Mesendoderm (in vitro differentiated cells): ENCODE results near the gene HOXC5.
A peak's percentile ranks its signal among the peaks of the same experiment; 100 is the strongest.

ENCODE experiments used
- DNase-seq: peaks from one replicate; pipeline ENCODE4 v3.0.0; 2013
- H2AK5ac ChIP-seq: 2 replicates; pipeline ENCODE4 v1.6.1; 2013; ENCODE audit warnings: low read length, inconsistent platforms
- H2BK120ac ChIP-seq: 2 replicates; pipeline ENCODE4 v1.6.1; 2013; ENCODE audit warnings: low read depth, mild to moderate bottlenecking, low read length, moderate library complexity, mixed read lengths
- H2BK15ac ChIP-seq: replicated peaks from 2 replicates; pipeline ENCODE4 v1.6.1; 2013; ENCODE audit warnings: low read depth, mild to moderate bottlenecking, moderate library complexity
- H2BK5ac ChIP-seq: 2 replicates; pipeline ENCODE4 v1.6.1; 2013; ENCODE audit warnings: low read length, inconsistent platforms
- H3K18ac ChIP-seq: 2 replicates; pipeline ENCODE4 v1.6.1; 2013; ENCODE audit warnings: mild to moderate bottlenecking, low read length, mixed read lengths
- H3K23ac ChIP-seq: one replicate; pipeline ENCODE4 v1.6.1; 2013; ENCODE audit warnings: low read length
- H3K27ac ChIP-seq: 2 replicates; pipeline ENCODE4 v1.5.1; 2013; ENCODE audit warnings: low read depth, mild to moderate bottlenecking, inconsistent platforms, low read length, moderate library complexity
- H3K27me3 ChIP-seq: 2 replicates; pipeline ENCODE4 v1.6.1; 2013; ENCODE audit warnings: low read length, control low read depth, mild to moderate bottlenecking, inconsistent platforms; ENCODE audit not compliant: insufficient read depth, poor library complexity
- H3K36me3 ChIP-seq: 2 replicates; pipeline ENCODE4 v1.6.1; 2013; ENCODE audit warnings: low read length, inconsistent platforms; ENCODE audit not compliant: control insufficient read depth, insufficient read depth
- H3K4ac ChIP-seq: one replicate; pipeline ENCODE4 v1.6.1; 2013; ENCODE audit warnings: low read depth, mild to moderate bottlenecking, low read length, moderate library complexity
- H3K4me1 ChIP-seq: 2 replicates; pipeline ENCODE4 v1.6.1; 2013; ENCODE audit warnings: low read depth, low read length, inconsistent platforms; ENCODE audit not compliant: control insufficient read depth
- H3K4me2 ChIP-seq: 2 replicates; pipeline ENCODE4 v1.6.1; 2013; ENCODE audit warnings: low read length
- H3K4me3 ChIP-seq: 2 replicates; pipeline ENCODE4 v1.5.1; 2013; ENCODE audit warnings: mild to moderate bottlenecking, low read length
- H3K56ac ChIP-seq: one replicate; pipeline ENCODE4 v1.6.1; 2013; ENCODE audit warnings: low read length
- H3K79me1 ChIP-seq: 2 replicates; pipeline ENCODE4 v1.6.1; 2013; ENCODE audit warnings: low read length, inconsistent platforms
- H3K79me2 ChIP-seq: 2 replicates; pipeline ENCODE4 v1.6.1; 2013; ENCODE audit warnings: mild to moderate bottlenecking, low read length; ENCODE audit not compliant: control insufficient read depth, insufficient read depth
- H3K9ac ChIP-seq: 2 replicates; pipeline ENCODE4 v1.6.1; 2013; ENCODE audit warnings: low read length, inconsistent platforms
- H4K5ac ChIP-seq: one replicate; pipeline ENCODE4 v1.6.1; 2013; ENCODE audit warnings: low read length
- H4K8ac ChIP-seq: one replicate; pipeline ENCODE4 v1.6.1; 2013; ENCODE audit warnings: low read depth, mild to moderate bottlenecking, control low read depth, low read length, moderate library complexity
- WGBS: extraction: QIAGEN DNeasy Blood & Tissue Kit; methylation state at CpG from one replicate; pipeline ENCODE4 v1.1.7; 2013; ENCODE audit warnings: low lambda C conversion rate, missing lambda C conversion rate; ENCODE audit not compliant: insufficient coverage; ENCODE audit errors: extremely low coverage; 5-methylcytosine and 5-hydroxymethylcytosine counted together

HOXC5 gene

DNA sequence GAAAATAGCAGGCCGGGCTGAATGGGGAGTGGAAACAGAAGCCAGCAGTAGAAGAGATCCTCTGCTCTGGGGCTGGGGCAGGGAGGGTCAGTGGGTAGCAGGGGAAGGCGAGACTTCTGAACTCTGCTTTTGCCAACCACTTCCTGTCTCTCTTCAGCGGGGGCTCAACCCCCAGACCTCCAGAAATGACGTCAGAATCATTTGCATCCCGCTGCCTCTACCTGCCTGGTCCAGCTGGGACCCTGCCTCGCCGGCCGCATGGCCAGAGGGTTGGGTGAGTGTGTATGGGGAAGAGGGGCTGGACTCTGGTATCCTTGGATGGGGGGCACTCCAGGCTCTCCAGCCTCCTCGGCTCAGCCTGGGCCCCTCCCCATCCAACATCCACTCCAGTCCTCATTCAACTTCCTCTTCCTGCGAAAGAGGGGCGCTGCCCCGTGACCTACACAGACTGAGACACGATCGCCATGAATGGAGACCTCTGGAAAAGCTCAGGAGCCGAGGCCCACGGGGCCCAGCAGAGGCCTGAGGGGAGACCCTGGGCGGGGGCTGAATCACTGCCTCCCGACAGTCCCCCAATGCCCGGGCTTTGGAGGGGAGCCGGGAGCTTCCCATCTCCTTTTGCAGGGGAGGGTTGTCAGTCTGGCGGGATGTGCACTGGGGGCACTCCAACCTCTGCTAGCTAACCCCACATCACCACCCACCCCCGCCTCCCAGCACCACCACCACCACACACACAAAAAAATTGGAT, 20.3 kb downstream of the HOXC5 start:
- Histone ChIP-seq H3K79me2 (no peaks in the 10 kb centered on the region), H3K79me1 (no peaks in the 10 kb centered on the region), H3K4ac (no peak overlapping the region), H3K27me3 (peaks cover 96% of the 10 kb centered on the region), H3K18ac (no peak overlapping the region), H3K4me2 (peak overlapping the region; percentile 6), H3K4me3 (no peak overlapping the region), H3K9ac (no peak overlapping the region), H4K8ac (no peak overlapping the region), H3K4me1 (no peaks in the 10 kb centered on the region), H2AK5ac (no peak overlapping the region), H3K56ac (no peak overlapping the region), H3K23ac (no peak overlapping the region), H2BK15ac (no peak overlapping the region), H3K27ac (no peak overlapping the region), H3K36me3 (no peaks in the 10 kb centered on the region), H2BK120ac (no peak overlapping the region), H4K5ac (no peak overlapping the region), H2BK5ac (no peak overlapping the region)
- DNase-seq = no peak
- no CpG with 5 or more reads among the region's 22 CpGs for WGBS

DNA sequence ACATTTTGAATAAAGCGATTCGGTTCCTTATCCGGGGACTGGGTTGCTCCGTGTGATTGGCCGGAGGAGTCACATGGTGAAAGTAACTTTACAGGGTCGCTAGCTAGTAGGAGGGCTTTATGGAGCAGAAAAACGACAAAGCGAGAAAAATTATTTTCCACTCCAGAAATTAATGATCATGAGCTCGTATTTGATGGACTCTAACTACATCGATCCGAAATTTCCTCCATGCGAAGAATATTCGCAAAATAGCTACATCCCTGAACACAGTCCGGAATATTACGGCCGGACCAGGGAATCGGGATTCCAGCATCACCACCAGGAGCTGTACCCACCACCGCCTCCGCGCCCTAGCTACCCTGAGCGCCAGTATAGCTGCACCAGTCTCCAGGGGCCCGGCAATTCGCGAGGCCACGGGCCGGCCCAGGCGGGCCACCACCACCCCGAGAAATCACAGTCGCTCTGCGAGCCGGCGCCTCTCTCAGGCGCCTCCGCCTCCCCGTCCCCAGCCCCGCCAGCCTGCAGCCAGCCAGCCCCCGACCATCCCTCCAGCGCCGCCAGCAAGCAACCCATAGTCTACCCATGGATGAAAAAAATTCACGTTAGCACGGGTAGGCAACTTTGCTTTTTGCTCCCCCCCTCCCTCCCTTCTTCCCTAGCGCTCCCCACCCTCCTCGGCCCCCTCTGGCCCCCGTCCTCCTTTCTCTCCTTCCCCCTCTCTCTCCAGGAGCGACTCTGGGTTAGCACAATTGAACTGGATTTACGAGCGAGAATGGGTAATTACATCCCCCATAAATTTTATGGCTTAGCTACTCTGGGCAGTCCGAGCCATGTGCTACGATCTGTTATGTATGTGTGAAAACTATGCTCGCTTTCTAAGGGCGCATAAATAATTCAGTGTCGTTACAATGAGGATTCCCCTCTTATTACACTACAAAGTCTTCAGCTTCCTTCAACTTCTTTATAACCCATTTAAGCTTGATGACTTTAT, 21.2 kb downstream of the HOXC5 start, which contains the start of gene HOXC4:
TSS of gene HOXC4 (plus strand) at position 85 of the 991 bp plus-strand sequence. CDS start at position 173, 88 bp downstream.
- Histone ChIP-seq H3K79me1 (no peaks in the 10 kb centered on the region), H2BK15ac (no peak within 1 kb of the TSS), H3K4ac (no peak within 1 kb of the TSS), H3K4me1 (no peaks in the 10 kb centered on the region), H3K18ac (no peak within 1 kb of the TSS), H3K4me2 (peak within 1 kb of the TSS; percentile 14), H2BK120ac (no peak within 1 kb of the TSS), H4K5ac (no peak within 1 kb of the TSS), H3K23ac (no peak within 1 kb of the TSS), H3K27me3 (peaks cover 96% of the 10 kb centered on the region), H3K27ac (no peak within 1 kb of the TSS), H3K4me3 (no peak within 1 kb of the TSS), H3K36me3 (no peaks in the 10 kb centered on the region), H2BK5ac (no peak within 1 kb of the TSS), H3K79me2 (no peaks in the 10 kb centered on the region), H4K8ac (no peak within 1 kb of the TSS), H3K9ac (no peak within 1 kb of the TSS), H3K56ac (no peak within 1 kb of the TSS), H2AK5ac (no peak within 1 kb of the TSS)
- DNase-seq = no peak
- no CpG with 5 or more reads among the region's 52 CpGs for WGBS

DNA sequence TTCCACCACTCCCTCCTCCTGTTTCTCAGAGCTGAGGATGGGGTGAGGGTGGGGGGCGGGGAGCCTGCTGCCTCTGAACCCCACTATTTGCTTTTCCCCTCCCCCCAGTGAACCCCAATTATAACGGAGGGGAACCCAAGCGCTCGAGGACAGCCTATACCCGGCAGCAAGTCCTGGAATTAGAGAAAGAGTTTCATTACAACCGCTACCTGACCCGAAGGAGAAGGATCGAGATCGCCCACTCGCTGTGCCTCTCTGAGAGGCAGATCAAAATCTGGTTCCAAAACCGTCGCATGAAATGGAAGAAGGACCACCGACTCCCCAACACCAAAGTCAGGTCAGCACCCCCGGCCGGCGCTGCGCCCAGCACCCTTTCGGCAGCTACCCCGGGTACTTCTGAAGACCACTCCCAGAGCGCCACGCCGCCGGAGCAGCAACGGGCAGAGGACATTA, 21.9 kb downstream of the HOXC5 start:
- Histone ChIP-seq H3K18ac (no peak overlapping the region), H2BK120ac (no peak overlapping the region), H4K5ac (no peak overlapping the region), H3K27ac (no peak overlapping the region), H3K4me3 (no peak overlapping the region), H3K56ac (no peak overlapping the region), H3K79me1 (no peaks in the 10 kb centered on the region), H3K9ac (no peak overlapping the region), H2BK5ac (no peak overlapping the region), H3K4me1 (no peaks in the 10 kb centered on the region), H2AK5ac (no peak overlapping the region), H3K27me3 (peaks cover 98% of the 10 kb centered on the region), H3K79me2 (no peaks in the 10 kb centered on the region), H3K4ac (no peak overlapping the region), H3K4me2 (no peak overlapping the region), H3K23ac (no peak overlapping the region), H3K36me3 (no peaks in the 10 kb centered on the region), H2BK15ac (no peak overlapping the region), H4K8ac (no peak overlapping the region)
- DNase-seq = no peak
- WGBS = no CpG with 5 or more reads among the region's 24 CpGs

GRCh38 chr12:54055552-54055951, 22.7 kb downstream of the HOXC5 start:
- H3K23ac ChIP-seq = no peak overlapping the region

DNA sequence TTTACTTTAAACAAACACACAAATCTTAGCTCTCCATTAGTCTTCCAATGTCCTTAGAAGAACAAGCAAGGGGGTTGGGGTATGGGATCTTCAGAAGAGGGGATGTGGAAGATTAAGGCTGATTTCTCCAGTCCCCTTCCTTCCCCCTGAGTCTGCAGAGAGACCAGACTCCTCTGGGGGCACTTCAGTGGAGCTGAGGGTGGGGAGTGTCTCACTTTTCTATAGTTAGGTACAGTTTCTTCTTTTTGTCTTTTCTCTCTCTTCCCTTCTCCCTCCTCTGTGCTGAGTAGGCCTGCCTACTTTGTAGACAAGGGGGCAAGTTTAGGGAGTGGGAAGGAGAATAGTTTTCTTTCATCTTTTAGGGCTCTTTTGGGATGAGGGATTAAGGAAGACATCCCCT, 23.3 kb downstream of the HOXC5 start:
- Histone ChIP-seq H3K4ac (no peak overlapping the region), H3K79me2 (no peaks in the 10 kb centered on the region), H3K18ac (no peak overlapping the region), H3K27me3 (peaks cover 98% of the 10 kb centered on the region), H3K23ac (no peak overlapping the region), H2AK5ac (no peak overlapping the region), H2BK120ac (no peak overlapping the region), H2BK15ac (no peak overlapping the region), H3K4me2 (no peak overlapping the region), H2BK5ac (no peak overlapping the region), H3K4me1 (no peaks in the 10 kb centered on the region), H4K8ac (no peak overlapping the region), H3K4me3 (no peak overlapping the region), H3K36me3 (no peaks in the 10 kb centered on the region), H3K56ac (no peak overlapping the region), H3K27ac (no peak overlapping the region), H4K5ac (no peak overlapping the region), H3K9ac (no peak overlapping the region), H3K79me1 (no peaks in the 10 kb centered on the region)
- DNase-seq = no peak

More at GRCh38 chr12:54055552-54055951, 22.7 kb downstream of the HOXC5 start:
- H3K27me3 ChIP-seq = peaks cover 98% of the 10 kb centered on the region
- no peak overlapping the region for H3K9ac ChIP-seq
- H3K4me1 ChIP-seq = no peaks in the 10 kb centered on the region
- no peak for DNase-seq
- no peak overlapping the region for H3K18ac ChIP-seq
- H2BK5ac ChIP-seq = no peak overlapping the region
- no peaks in the 10 kb centered on the region for H3K79me2 ChIP-seq
- no peak overlapping the region for H3K27ac ChIP-seq
- no peak overlapping the region for H3K4me2 ChIP-seq
- no peak overlapping the region for H3K56ac ChIP-seq
- no peak overlapping the region for H4K8ac ChIP-seq
- WGBS = no CpG with 5 or more reads among the region's 2 CpGs
- H2BK15ac ChIP-seq = no peak overlapping the region
- no peak overlapping the region for H3K4me3 ChIP-seq
- no peaks in the 10 kb centered on the region for H3K36me3 ChIP-seq
- H2AK5ac ChIP-seq = no peak overlapping the region
- no peak overlapping the region for H3K4ac ChIP-seq
- no peaks in the 10 kb centered on the region for H3K79me1 ChIP-seq
- H4K5ac ChIP-seq = no peak overlapping the region
- H2BK120ac ChIP-seq = no peak overlapping the region
